AG09319 (cell line): ENCODE data around the gene CACNB4.

Experiments used
- DNase-seq: peaks from one replicate; pipeline ENCODE4 v3.0.0-alpha.2; 2010; ENCODE audit warnings: low read depth; ENCODE audit errors: extremely low read depth
- TF ChIP-seq, protein P1 (sequence below): IDR thresholded peaks from 2 replicates; pipeline ENCODE4 v1.5.1; 2011; ENCODE audit warnings: low read depth, mild to moderate bottlenecking, inconsistent platforms, low read length, moderate library complexity

Gene CACNB4

GRCh38 chr2:151991010-151991409 lies 107.8 kb downstream of the CACNB4 start:
- no peak for DNase-seq

GRCh38 chr2:151989378-151989777 lies 109.5 kb downstream of the CACNB4 start:
- TF ChIP-seq, protein P1, sequence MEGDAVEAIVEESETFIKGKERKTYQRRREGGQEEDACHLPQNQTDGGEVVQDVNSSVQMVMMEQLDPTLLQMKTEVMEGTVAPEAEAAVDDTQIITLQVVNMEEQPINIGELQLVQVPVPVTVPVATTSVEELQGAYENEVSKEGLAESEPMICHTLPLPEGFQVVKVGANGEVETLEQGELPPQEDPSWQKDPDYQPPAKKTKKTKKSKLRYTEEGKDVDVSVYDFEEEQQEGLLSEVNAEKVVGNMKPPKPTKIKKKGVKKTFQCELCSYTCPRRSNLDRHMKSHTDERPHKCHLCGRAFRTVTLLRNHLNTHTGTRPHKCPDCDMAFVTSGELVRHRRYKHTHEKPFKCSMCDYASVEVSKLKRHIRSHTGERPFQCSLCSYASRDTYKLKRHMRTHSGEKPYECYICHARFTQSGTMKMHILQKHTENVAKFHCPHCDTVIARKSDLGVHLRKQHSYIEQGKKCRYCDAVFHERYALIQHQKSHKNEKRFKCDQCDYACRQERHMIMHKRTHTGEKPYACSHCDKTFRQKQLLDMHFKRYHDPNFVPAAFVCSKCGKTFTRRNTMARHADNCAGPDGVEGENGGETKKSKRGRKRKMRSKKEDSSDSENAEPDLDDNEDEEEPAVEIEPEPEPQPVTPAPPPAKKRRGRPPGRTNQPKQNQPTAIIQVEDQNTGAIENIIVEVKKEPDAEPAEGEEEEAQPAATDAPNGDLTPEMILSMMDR, result no peak
- DNase-seq, result no peak

More at GRCh38 chr2:151991010-151991409, 107.8 kb downstream of the CACNB4 start:
- TF ChIP-seq, protein P1, result no peak

DNA sequence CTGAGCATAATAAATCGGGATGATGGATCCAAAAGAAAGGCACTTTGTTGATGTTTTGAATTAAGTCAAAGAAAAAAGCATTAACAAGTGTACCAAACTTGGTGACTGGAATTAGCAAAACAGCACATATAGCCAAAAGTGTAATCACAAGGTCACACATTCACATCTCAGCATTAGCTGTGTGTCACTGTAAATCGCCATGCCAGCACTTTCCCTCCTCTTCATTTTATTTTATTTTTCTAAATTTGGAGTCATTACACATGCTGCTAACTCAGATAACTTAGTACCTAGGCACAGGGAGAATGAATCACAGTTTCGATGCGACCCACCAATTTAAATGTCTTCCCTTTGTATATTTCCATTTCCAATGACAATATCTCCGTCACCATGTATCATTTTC lies 111.4 kb downstream of the CACNB4 start:
- TF ChIP-seq, protein P1, result no peak
- no peak for DNase-seq

- TF ChIP-seq, protein P1, result no peak
- DNase-seq, result no peak
Observed at GRCh38 chr2:151984424-151985083, 114.3 kb downstream of the CACNB4 start.

- TF ChIP-seq, protein P1, result no peak
- DNase-seq, result no peak
Observed at GRCh38 chr2:151983221-151983620, 115.6 kb downstream of the CACNB4 start.

DNA sequence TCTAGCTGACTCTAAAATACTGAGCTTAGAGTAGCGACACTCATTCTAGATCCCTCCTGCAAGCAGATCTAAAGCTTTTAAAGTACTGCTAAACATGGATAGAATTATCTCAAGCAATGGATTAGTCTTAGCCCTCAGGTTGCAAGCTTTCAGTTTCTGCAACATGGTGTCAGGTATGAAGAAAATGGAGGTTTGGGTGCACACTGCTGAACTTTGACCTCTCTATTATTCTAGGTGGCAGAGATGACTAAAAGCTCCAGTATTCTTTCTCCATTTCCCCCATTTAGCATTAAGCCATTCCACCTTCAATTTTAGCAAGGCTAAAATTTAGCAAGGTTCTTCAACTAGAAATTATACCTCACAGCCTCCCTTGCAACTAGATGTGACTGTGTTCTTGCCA lies 117.0 kb downstream of the CACNB4 start:
- DNase-seq, result no peak
- TF ChIP-seq, protein P1, result no peak

DNA sequence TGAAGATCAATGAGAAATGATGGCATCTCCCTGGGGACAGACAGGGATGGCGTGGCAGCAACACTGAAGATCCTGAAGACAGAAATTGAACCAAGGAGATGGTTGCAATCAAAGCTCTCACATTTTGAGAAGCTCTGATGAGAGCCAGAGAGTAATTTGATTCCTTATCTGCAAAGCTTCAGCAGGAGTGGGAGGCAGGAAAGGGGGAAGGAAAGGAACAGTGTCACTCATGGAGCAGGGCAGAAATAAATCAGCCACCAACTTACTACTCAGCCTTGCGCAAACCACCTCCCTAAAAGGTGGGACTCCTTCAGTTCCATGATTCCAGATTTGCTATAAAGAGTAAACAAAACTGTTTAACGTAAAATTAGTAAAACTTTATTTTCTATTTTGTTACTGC lies 119.2 kb downstream of the CACNB4 start:
- TF ChIP-seq, protein P1, result no peak
- no peak for DNase-seq
